Liver (tissue), 9 donors: ENCODE data around the gene LDB2. TPM values are rescaled to one million over a fixed set of nuclear protein-coding genes. Genes with fewer than 3 reads are reported as not detected.

Experiments used
- DNase-seq: peaks from one replicate; pipeline ENCODE4 v3.0.0-alpha.2; 2017; ENCODE audit warnings: low spot score
- H3K27ac ChIP-seq, 2 donors: one replicate each; pipeline ENCODE4 v1.7.0; 2013; ENCODE audit warnings: inconsistent platforms in 2 of 2, low read length in 2 of 2, control low read depth in 1 of 2, low read depth in 1 of 2, mild to moderate bottlenecking in 1 of 2
- H3K27me3 ChIP-seq, 4 donors: one replicate each; pipeline versions ENCODE4 v1.6.1 to v1.7.0; 2013; ENCODE audit warnings: low read length in 3 of 4, inconsistent platforms in 1 of 4, mild to moderate bottlenecking in 1 of 4, moderate library complexity in 1 of 4; ENCODE audit not compliant: control insufficient read depth in 4 of 4, insufficient read depth in 4 of 4
- H3K36me3 ChIP-seq, 4 donors: one replicate each; pipeline versions ENCODE4 v1.6.1 to v1.7.0; 2013; ENCODE audit warnings: low read length in 3 of 4, mild to moderate bottlenecking in 3 of 4, low read depth in 1 of 4, moderate library complexity in 1 of 4; ENCODE audit not compliant: control insufficient read depth in 4 of 4, insufficient read depth in 3 of 4
- H3K4me1 ChIP-seq, 4 donors: one replicate each; pipeline versions ENCODE4 v1.6.1 to v1.7.0; 2013; ENCODE audit warnings: low read length in 3 of 4, mild to moderate bottlenecking in 3 of 4, moderate library complexity in 1 of 4; ENCODE audit not compliant: control insufficient read depth in 4 of 4, insufficient read depth in 4 of 4
- H3K4me3 ChIP-seq, 3 donors: one replicate each; pipeline versions ENCODE4 v1.6.1 to v1.7.0; 2013; ENCODE audit warnings: low read length in 3 of 3, control low read depth in 1 of 3, low read depth in 1 of 3, mild to moderate bottlenecking in 1 of 3
- H3K9ac ChIP-seq, 2 donors: one replicate each; pipeline ENCODE4 v1.7.0; 2013; ENCODE audit warnings: low read length in 2 of 2, mild to moderate bottlenecking in 2 of 2, moderate library complexity in 2 of 2, control low read depth in 1 of 2, low read depth in 1 of 2
- H3K9me3 ChIP-seq, 4 donors: one replicate each; pipeline versions ENCODE4 v1.6.1 to v1.7.0; 2013; ENCODE audit warnings: low read length in 3 of 4; ENCODE audit not compliant: control insufficient read depth in 4 of 4
- EGR1 ChIP-seq, 2 donors: IDR thresholded peaks; 2 replicates each; pipeline ENCODE4 v1.6.1; 2016 to 2018; ENCODE audit warnings: antibody characterized with exemption in 2 of 2, low read depth in 2 of 2
- FOXA1 ChIP-seq: IDR thresholded peaks from 2 replicates; pipeline ENCODE4 v1.6.1; 2016; ENCODE audit warnings: antibody characterized with exemption
- FOXA2 ChIP-seq: IDR thresholded peaks from 2 replicates; pipeline ENCODE4 v1.6.1; 2016; ENCODE audit warnings: antibody characterized with exemption
- GABPA ChIP-seq, 2 donors: IDR thresholded peaks in 1 of 2; conservative IDR thresholded peaks in 1 of 2; 2 replicates each; pipeline ENCODE4 v1.6.1; 2016; ENCODE audit warnings: antibody characterized with exemption in 2 of 2, mild to moderate bottlenecking in 1 of 2, moderate library complexity in 1 of 2
- HNF4A ChIP-seq, 2 donors: conservative IDR thresholded peaks; 2 replicates each; pipeline ENCODE4 v1.6.1; 2016; ENCODE audit warnings: antibody characterized with exemption in 2 of 2, mild to moderate bottlenecking in 2 of 2
- HNF4G ChIP-seq: IDR thresholded peaks from 2 replicates; pipeline ENCODE4 v1.6.1; 2016; ENCODE audit warnings: antibody characterized with exemption
- JUND ChIP-seq, 2 donors: IDR thresholded peaks; 2 replicates each; pipeline ENCODE4 v1.6.1; 2016; ENCODE audit warnings: antibody characterized with exemption in 2 of 2
- MAX ChIP-seq: IDR thresholded peaks from 2 replicates; pipeline ENCODE4 v1.6.1; 2016; ENCODE audit warnings: antibody characterized with exemption
- NR2F2 ChIP-seq: IDR thresholded peaks from 2 replicates; pipeline ENCODE4 v1.6.1; 2016; ENCODE audit warnings: antibody characterized with exemption
- RAD21 ChIP-seq, 2 donors: IDR thresholded peaks; 2 replicates each; pipeline ENCODE4 v1.6.1; 2016; ENCODE audit warnings: antibody characterized with exemption in 2 of 2, mild to moderate bottlenecking in 2 of 2
- REST ChIP-seq: IDR thresholded peaks from 2 replicates; pipeline ENCODE4 v1.6.1; 2016; ENCODE audit warnings: antibody characterized with exemption, mild to moderate bottlenecking
- RXRA ChIP-seq, 2 donors: IDR thresholded peaks; 2 replicates each; pipeline ENCODE4 v1.6.1; 2017 to 2018; ENCODE audit warnings: antibody characterized with exemption in 2 of 2, mild to moderate bottlenecking in 1 of 2
- SP1 ChIP-seq: IDR thresholded peaks from 2 replicates; pipeline ENCODE4 v1.6.1; 2018; ENCODE audit warnings: antibody characterized with exemption, mild to moderate bottlenecking
- TAF1 ChIP-seq: conservative IDR thresholded peaks from 2 replicates; pipeline ENCODE4 v1.6.1; 2016; ENCODE audit warnings: antibody characterized with exemption, mild to moderate bottlenecking
- YY1 ChIP-seq: IDR thresholded peaks from 2 replicates; pipeline ENCODE4 v1.6.1; 2016; ENCODE audit warnings: antibody characterized with exemption, mild to moderate bottlenecking
- WGBS: extraction: QIAGEN DNeasy Blood & Tissue Kit; methylation state at CpG from one replicate; pipeline ENCODE4 v1.1.7; 2013; 5-methylcytosine and 5-hydroxymethylcytosine counted together
- polyA plus RNA-seq, 2 donors: library from polyadenylated mRNA; stranded (reverse) in 1 of 2; unstranded in 1 of 2; fragments of 200-250 nt in 1 of 2; fragments of >200 nt in 1 of 2; fragmentation: Nextera tagmentation in 1 of 2; extraction: Ambion mirVana in 1 of 2; gene quantifications; one replicate each; pipeline versions ENCODE4 v1.2.1 to v1.2.3, GENCODE V29; 2013 to 2015
- total RNA-seq, 2 donors: library from RNA; depleted of rRNA; stranded (reverse); fragments of >200 nt; gene quantifications; one replicate each; pipeline ENCODE4 v1.2.3, GENCODE V29; 2014
- TF ChIP-seq, protein P1 (sequence below): IDR thresholded peaks from 2 replicates; pipeline ENCODE4 v1.6.1; 2016; ENCODE audit warnings: antibody characterized with exemption
- TF ChIP-seq, protein P2 (sequence below): IDR thresholded peaks from 2 replicates; pipeline ENCODE4 v1.6.1; 2016; ENCODE audit warnings: antibody characterized with exemption
- TF ChIP-seq, protein P3 (sequence below): fragments of 150-350 bp; IDR thresholded peaks from 2 replicates; pipeline ENCODE4 v1.5.1; 2017; ENCODE audit warnings: improper control_type of control experiment, low read depth, low read length; ENCODE audit not compliant: missing input control
- donor health status: healthy.
- donor health status: healthy.
- donor health status: healthy.
- donor health status: healthy.
- donor health status: healthy.

The LDB2 gene
- total and polyA plus RNA-seq, 4 donors = 7.4 to 31.9 (median 16.8) TPM

DNA sequence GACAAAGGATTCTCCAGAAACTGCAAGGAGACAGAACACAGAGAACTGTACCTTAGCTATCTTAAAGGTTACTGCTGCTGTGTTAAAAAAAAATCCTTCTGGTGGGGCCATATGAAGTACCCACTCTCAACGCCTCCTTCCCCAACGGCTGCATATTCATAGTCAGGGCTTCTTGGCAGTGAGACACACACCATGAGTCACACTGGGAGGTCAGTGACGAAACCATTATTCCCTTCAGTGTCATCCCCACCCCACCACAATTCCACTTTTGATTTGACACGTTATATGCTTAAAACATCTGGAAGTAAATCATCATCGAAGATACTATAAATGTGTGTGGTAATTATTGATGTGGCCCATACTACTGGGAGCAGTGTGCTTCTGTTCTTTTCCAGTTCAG lies 271.5 kb downstream of the LDB2 start:
- no peak overlapping the region for H3K27ac ChIP-seq
- H3K4me3 ChIP-seq = no peak overlapping the region
- H3K9ac ChIP-seq = no peak overlapping the region
- DNase-seq = no peak
- whole genome bisulfite sequencing = 66% methylated on average over 5 of the region's 5 CpGs
- no peaks in the 10 kb centered on the region for H3K27me3 ChIP-seq
- no peaks in the 10 kb centered on the region for H3K9me3 ChIP-seq
- H3K4me1 ChIP-seq = no peaks in the 10 kb centered on the region
- no peaks in the 10 kb centered on the region for H3K36me3 ChIP-seq
- TF ChIP-seq YY1 = no peak
- no peak for TF ChIP-seq JUND (IDR thresholded peaks at IDR 0.05)
- TF ChIP-seq EGR1 (IDR thresholded peaks at IDR 0.05; ENCODE audit: low read depth in 2 of 2) = no peak
- TF ChIP-seq, protein P1, sequence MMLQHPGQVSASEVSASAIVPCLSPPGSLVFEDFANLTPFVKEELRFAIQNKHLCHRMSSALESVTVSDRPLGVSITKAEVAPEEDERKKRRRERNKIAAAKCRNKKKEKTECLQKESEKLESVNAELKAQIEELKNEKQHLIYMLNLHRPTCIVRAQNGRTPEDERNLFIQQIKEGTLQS = no peak
- no peak for TF ChIP-seq RXRA (IDR thresholded peaks at IDR 0.05)
- TF ChIP-seq, protein P2, sequence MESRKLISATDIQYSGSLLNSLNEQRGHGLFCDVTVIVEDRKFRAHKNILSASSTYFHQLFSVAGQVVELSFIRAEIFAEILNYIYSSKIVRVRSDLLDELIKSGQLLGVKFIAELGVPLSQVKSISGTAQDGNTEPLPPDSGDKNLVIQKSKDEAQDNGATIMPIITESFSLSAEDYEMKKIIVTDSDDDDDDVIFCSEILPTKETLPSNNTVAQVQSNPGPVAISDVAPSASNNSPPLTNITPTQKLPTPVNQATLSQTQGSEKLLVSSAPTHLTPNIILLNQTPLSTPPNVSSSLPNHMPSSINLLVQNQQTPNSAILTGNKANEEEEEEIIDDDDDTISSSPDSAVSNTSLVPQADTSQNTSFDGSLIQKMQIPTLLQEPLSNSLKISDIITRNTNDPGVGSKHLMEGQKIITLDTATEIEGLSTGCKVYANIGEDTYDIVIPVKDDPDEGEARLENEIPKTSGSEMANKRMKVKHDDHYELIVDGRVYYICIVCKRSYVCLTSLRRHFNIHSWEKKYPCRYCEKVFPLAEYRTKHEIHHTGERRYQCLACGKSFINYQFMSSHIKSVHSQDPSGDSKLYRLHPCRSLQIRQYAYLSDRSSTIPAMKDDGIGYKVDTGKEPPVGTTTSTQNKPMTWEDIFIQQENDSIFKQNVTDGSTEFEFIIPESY = no peak
- no peak for TF ChIP-seq RAD21 (IDR thresholded peaks at IDR 0.05)
- no peak for TF ChIP-seq SP1
- TF ChIP-seq FOXA1 = no peak
- TF ChIP-seq TAF1 = no peak
- TF ChIP-seq, protein P3, sequence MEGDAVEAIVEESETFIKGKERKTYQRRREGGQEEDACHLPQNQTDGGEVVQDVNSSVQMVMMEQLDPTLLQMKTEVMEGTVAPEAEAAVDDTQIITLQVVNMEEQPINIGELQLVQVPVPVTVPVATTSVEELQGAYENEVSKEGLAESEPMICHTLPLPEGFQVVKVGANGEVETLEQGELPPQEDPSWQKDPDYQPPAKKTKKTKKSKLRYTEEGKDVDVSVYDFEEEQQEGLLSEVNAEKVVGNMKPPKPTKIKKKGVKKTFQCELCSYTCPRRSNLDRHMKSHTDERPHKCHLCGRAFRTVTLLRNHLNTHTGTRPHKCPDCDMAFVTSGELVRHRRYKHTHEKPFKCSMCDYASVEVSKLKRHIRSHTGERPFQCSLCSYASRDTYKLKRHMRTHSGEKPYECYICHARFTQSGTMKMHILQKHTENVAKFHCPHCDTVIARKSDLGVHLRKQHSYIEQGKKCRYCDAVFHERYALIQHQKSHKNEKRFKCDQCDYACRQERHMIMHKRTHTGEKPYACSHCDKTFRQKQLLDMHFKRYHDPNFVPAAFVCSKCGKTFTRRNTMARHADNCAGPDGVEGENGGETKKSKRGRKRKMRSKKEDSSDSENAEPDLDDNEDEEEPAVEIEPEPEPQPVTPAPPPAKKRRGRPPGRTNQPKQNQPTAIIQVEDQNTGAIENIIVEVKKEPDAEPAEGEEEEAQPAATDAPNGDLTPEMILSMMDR = no peak
- no peak for TF ChIP-seq NR2F2
- no peak for TF ChIP-seq REST
- no peak for TF ChIP-seq MAX
- TF ChIP-seq HNF4A (conservative IDR thresholded peaks at IDR 0.05) = no peak
- no peak for TF ChIP-seq GABPA (IDR thresholded peaks at IDR 0.05 in 1 of 2, conservative IDR thresholded peaks at IDR 0.05 in 1 of 2)
- TF ChIP-seq HNF4G = no peak
- TF ChIP-seq FOXA2 = no peak

- WGBS = 31% methylated on average over 1 of the region's 1 CpG
- no peaks in the 10 kb centered on the region for H3K4me1 ChIP-seq
- H3K27ac ChIP-seq = no peak overlapping the region
- H3K27me3 ChIP-seq = no peaks in the 10 kb centered on the region
- DNase-seq = no peak
- no peaks in the 10 kb centered on the region for H3K9me3 ChIP-seq
- no peak overlapping the region for H3K4me3 ChIP-seq
- H3K9ac ChIP-seq = no peak overlapping the region
- H3K36me3 ChIP-seq = no peaks in the 10 kb centered on the region
- TF ChIP-seq, protein P3 = no peak
- TF ChIP-seq GABPA (IDR thresholded peaks at IDR 0.05 in 1 of 2, conservative IDR thresholded peaks at IDR 0.05 in 1 of 2) = no peak
- no peak for TF ChIP-seq TAF1
- TF ChIP-seq SP1 = no peak
- TF ChIP-seq FOXA1 = no peak
- TF ChIP-seq MAX = no peak
- TF ChIP-seq, protein P2 = no peak
- no peak for TF ChIP-seq JUND (IDR thresholded peaks at IDR 0.05)
- no peak for TF ChIP-seq FOXA2
- TF ChIP-seq, protein P1 = no peak
- TF ChIP-seq RXRA (IDR thresholded peaks at IDR 0.05) = no peak
Measured at GRCh38 chr4:16622826-16623225, 275.6 kb downstream of the LDB2 start.
